22Rv1 (cell line): ENCODE results near the gene GID4.

Experiments used
- H3K27ac ChIP-seq: fragments of 450-650 bp; 2 replicates; pipeline ENCODE4 v1.5.1; 2017
- CTCF ChIP-seq: fragments of 450-650 bp; IDR thresholded peaks from 2 replicates; pipeline ENCODE4 v1.5.1; 2017; ENCODE audit warnings: mild to moderate bottlenecking
- ZFX ChIP-seq: fragments of 450-650 bp; IDR thresholded peaks from 2 replicates; pipeline ENCODE4 v1.6.1; 2017; ENCODE audit warnings: antibody characterized with exemption, borderline replicate concordance

The GID4 gene

GRCh38 chr17:18043491-18043890 lies 4.3 kb downstream of the GID4 start:
- H3K27ac ChIP-seq: no peak overlapping the region
- no peak for TF ChIP-seq ZFX
- TF ChIP-seq CTCF: peak; percentile 37

DNA sequence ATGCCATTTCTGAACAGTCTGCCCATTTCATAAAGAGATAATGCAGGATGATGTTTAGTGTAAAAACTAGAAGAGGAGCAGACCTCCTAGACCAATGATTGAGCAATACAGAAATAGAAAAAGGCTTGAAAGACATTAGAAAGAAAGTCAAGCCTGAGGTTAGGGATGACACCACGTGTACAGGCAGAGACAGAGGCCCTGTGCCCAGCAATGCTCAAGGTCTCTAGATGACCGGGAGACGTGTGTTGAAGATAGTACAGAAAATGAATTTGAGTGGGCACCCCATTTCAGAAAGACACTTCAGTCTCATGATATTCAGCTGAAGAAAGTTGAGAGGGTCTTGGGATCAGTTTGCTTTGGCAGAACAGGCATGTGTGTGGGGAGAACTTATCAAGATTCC lies 5.4 kb downstream of the GID4 start:
- no peak overlapping the region for H3K27ac ChIP-seq
- TF ChIP-seq ZFX (no peak), CTCF (no peak)

- no peak overlapping the region for H3K27ac ChIP-seq
- TF ChIP-seq ZFX (no peak), CTCF (no peak)
Measured at GRCh38 chr17:18045691-18046350, 6.6 kb downstream of the GID4 start.

- TF ChIP-seq ZFX: no peak
- TF ChIP-seq CTCF: no peak
- H3K27ac ChIP-seq: no peak overlapping the region
Measured at GRCh38 chr17:18055597-18055996, 16.4 kb downstream of the GID4 start.

DNA sequence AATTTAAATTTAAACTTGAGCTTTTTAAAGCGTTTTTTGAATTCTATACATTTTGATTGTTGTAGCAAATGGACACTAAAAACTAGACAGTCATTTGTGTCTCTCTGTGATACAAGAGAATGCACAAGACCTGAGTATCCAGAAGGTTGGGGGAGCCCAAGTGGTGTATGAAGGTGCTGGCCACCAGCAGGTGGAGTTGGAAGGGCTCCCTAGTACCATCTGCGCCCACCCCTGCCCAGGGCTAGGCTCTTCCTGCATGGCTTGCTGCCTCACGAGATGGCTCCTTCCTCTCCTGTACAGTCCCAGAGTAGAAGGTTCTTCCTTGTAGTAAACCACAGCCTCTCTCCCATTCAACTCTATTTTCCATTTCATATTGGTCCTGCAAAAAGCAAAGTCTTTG lies 17.0 kb downstream of the GID4 start:
- H3K27ac ChIP-seq: no peak overlapping the region

DNA sequence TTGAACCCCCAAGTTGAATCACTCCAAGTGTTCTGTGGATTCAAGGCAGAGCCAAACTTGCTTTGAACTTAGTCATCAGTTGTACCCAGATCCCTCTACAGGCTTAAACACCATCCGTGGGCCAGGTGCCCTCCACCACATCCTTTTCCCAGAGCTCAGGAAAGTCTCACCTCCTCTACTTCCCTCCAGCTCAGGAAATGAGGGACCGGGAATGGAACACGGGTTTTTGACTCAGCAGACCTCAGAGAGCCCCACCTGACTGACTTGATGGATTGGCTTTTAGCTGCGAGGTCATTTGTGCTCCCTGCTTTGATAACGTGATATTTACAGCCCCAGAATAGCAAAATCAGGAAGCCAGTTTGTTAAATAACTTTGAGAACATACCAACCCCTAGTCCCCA lies 20.1 kb downstream of the GID4 start:
- TF ChIP-seq CTCF: no peak
- TF ChIP-seq ZFX: no peak
- no peak overlapping the region for H3K27ac ChIP-seq

More for the DNA sequence above, 17.0 kb downstream of the GID4 start:
- TF ChIP-seq ZFX (no peak), CTCF (no peak)

DNA sequence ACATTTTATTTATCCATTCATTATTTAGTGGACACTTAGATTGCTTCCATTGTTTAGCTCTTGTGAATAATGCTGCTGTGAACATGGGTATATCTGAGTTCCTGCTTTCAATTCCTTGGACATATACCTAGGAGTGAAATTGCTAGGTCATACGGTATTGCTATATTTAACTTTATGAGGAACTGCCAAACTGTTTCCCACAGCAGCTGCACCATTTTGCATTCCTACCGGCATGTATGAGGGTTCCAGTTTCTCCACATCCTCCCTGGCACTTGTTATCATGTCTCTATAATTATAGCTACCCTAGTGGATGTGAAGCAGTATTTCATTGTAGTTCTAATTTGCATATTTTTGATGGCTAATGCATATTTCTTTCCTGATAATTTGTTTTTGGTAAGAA lies 24.8 kb downstream of the GID4 start:
- TF ChIP-seq ZFX: no peak
- TF ChIP-seq CTCF: no peak
- no peak overlapping the region for H3K27ac ChIP-seq
